Measurements from ENCODE around the gene ST8SIA6. TPM values are rescaled to one million over a fixed set of nuclear protein-coding genes. Genes with fewer than 3 reads are reported as not detected.
"Not testable (repeated sequence)": the region's sequence is repeated elsewhere in the genome, so short reads cannot be mapped to it uniquely, and the experiment has no call there.

The ST8SIA6 gene
- polyA plus RNA-seq, 2 donors, result 0.13 to 0.61 TPM

- Histone ChIP-seq H3K4me1 (ENCODE audit: control insufficient read depth in 2 of 2, insufficient read depth in 2 of 2, low read length in 1 of 2) (peaks cover 0 to 8% of the 10 kb centered on the region in 2 donors), H3K27me3 (ENCODE audit: control insufficient read depth in 1 of 2, insufficient read depth in 2 of 2, low read length in 2 of 2) (peaks cover 0 to 2% of the 10 kb centered on the region in 2 donors), H3K4me3 (ENCODE audit: low read depth in 1 of 2, low read length in 2 of 2) (no peak overlapping the region), H3K9me3 (ENCODE audit: control insufficient read depth in 2 of 2, insufficient read depth in 1 of 2, low read depth in 1 of 2, low read length in 1 of 2) (peaks cover 0 to 5% of the 10 kb centered on the region in 2 donors), H3K27ac (ENCODE audit: low read depth in 2 of 2, low read length in 1 of 2) (peak overlapping the region in 1 of 2 donors; percentile 21), H3K36me3 (ENCODE audit: control insufficient read depth in 2 of 2, insufficient read depth in 2 of 2, low read length in 1 of 2) (no peaks in the 10 kb centered on the region)
- 59 to 66% methylated on average over 2 of the region's 2 CpGs for WGBS, 2 donors
Measured at GRCh38 chr10:17444388-17444714, 10.0 kb downstream of the ST8SIA6 start.

DNA sequence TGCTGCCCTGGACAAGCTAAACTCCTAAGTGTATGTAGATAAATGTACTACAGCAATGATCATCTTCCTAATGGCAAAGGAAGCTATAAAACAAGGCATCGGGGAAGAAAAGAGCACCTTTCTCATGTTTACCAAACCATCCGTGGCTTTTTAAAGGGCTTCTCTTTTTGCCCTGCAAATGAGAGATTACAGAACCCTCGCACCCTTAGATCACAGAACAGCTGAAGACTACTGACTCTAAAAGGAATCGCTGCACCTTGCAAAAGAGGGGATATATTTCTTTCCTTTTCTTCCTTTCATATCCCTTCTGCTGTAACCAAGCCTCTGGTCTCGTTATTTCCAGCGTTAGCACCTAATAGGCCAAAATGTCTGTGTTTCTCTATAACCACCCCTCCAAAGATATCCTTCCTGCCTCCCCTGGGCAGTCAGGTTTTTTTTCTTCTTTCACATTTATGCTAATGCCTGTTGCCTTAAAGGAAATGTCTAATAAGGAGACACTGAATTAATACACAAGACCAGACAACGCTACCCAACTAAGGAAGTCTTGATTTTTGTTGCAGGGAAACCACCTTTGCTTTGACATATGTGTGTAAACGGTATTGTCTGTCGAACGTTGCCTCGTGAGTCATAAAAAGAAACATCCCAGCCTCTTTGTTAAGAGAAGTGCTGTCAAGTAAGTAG lies 10.5 kb downstream of the ST8SIA6 start:
- H3K4me3 ChIP-seq (ENCODE audit: low read depth in 1 of 2, low read length in 2 of 2), result no peak overlapping the region
- no peaks in the 10 kb centered on the region for H3K36me3 ChIP-seq (ENCODE audit: control insufficient read depth in 2 of 2, insufficient read depth in 2 of 2, low read length in 1 of 2)
- peaks cover 0 to 2% of the 10 kb centered on the region in 2 donors for H3K27me3 ChIP-seq (ENCODE audit: control insufficient read depth in 1 of 2, insufficient read depth in 2 of 2, low read length in 2 of 2)
- H3K4me1 ChIP-seq (ENCODE audit: control insufficient read depth in 2 of 2, insufficient read depth in 2 of 2, low read length in 1 of 2), result peaks cover 0 to 8% of the 10 kb centered on the region in 2 donors
- peaks cover 0 to 5% of the 10 kb centered on the region in 2 donors for H3K9me3 ChIP-seq (ENCODE audit: control insufficient read depth in 2 of 2, insufficient read depth in 1 of 2, low read depth in 1 of 2, low read length in 1 of 2)
- 37 to 45% methylated on average over 11 of the region's 11 CpGs for whole genome bisulfite sequencing, 2 donors
- H3K27ac ChIP-seq (ENCODE audit: low read depth in 2 of 2, low read length in 1 of 2), result no peak overlapping the region

DNA sequence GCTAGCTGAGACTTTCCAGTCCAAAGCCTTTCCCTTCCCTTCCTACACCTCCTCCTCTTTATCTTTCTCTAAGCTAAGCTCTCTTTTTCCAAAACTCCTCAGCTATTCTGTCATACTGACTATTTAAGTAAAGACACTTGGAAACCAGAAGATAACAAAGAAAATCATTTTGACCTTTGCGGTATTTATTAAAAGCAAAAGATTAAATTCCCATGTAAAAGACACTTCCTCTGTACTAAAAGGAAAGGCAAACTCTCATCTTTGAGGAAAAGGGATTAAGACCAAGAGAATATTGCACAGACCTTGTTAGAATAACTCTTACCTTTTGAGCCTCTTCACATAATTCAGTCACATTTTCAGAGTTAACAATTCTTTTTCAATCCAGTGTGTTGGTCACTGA lies 15.8 kb downstream of the ST8SIA6 start:
- 72 to 87% methylated on average over 1 of the region's 1 CpG for WGBS, 2 donors
- Histone ChIP-seq H3K36me3 (ENCODE audit: control insufficient read depth in 2 of 2, insufficient read depth in 2 of 2, low read length in 1 of 2) (no peaks in the 10 kb centered on the region), H3K4me1 (ENCODE audit: control insufficient read depth in 2 of 2, insufficient read depth in 2 of 2, low read length in 1 of 2) (no peaks in the 10 kb centered on the region), H3K27me3 (ENCODE audit: control insufficient read depth in 1 of 2, insufficient read depth in 2 of 2, low read length in 2 of 2) (peaks cover 0 to 2% of the 10 kb centered on the region in 2 donors), H3K4me3 (ENCODE audit: low read depth in 1 of 2, low read length in 2 of 2) (no peak overlapping the region), H3K27ac (ENCODE audit: low read depth in 2 of 2, low read length in 1 of 2) (no peak overlapping the region), H3K9me3 (ENCODE audit: control insufficient read depth in 2 of 2, insufficient read depth in 1 of 2, low read depth in 1 of 2, low read length in 1 of 2) (no peaks in the 10 kb centered on the region)

GRCh38 chr10:17436578-17436977 lies 17.8 kb downstream of the ST8SIA6 start:
- not testable (repeated sequence) for H3K4me3 ChIP-seq (ENCODE audit: low read depth in 1 of 2, low read length in 2 of 2); H3K36me3 ChIP-seq (ENCODE audit: control insufficient read depth in 2 of 2, insufficient read depth in 2 of 2, low read length in 1 of 2); H3K27ac ChIP-seq (ENCODE audit: low read depth in 2 of 2, low read length in 1 of 2); H3K4me1 ChIP-seq (ENCODE audit: control insufficient read depth in 2 of 2, insufficient read depth in 2 of 2, low read length in 1 of 2); H3K9me3 ChIP-seq (ENCODE audit: control insufficient read depth in 2 of 2, insufficient read depth in 1 of 2, low read depth in 1 of 2, low read length in 1 of 2); H3K27me3 ChIP-seq (ENCODE audit: control insufficient read depth in 1 of 2, insufficient read depth in 2 of 2, low read length in 2 of 2)
- WGBS, 2 donors, result 86 to 89% methylated on average over 2 of the region's 2 CpGs

DNA sequence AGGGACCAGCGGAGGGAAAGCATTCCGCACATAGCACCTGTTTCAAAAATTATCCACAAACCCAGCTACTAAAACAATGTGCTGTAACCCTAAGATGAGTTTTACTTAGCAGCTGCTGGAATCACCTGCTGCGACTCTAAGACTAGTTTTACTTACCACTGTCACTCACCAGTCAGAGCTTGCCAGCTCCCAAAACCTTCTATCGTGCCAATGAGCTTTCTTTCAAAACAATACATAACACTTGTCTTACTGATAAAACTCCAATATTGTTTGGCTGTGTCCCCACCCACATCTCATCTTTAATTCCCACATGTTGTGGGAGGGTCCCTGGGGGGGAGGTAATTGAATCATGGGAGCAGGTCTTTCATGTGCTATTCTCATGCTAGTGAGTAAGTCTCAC lies 18.4 kb downstream of the ST8SIA6 start:
- Histone ChIP-seq H3K27ac (ENCODE audit: low read depth in 2 of 2, low read length in 1 of 2) (no peak overlapping the region), H3K27me3 (ENCODE audit: control insufficient read depth in 1 of 2, insufficient read depth in 2 of 2, low read length in 2 of 2) (no peaks in the 10 kb centered on the region), H3K4me3 (ENCODE audit: low read depth in 1 of 2, low read length in 2 of 2) (no peak overlapping the region), H3K36me3 (ENCODE audit: control insufficient read depth in 2 of 2, insufficient read depth in 2 of 2, low read length in 1 of 2) (no peaks in the 10 kb centered on the region), H3K4me1 (ENCODE audit: control insufficient read depth in 2 of 2, insufficient read depth in 2 of 2, low read length in 1 of 2) (no peaks in the 10 kb centered on the region), H3K9me3 (ENCODE audit: control insufficient read depth in 2 of 2, insufficient read depth in 1 of 2, low read depth in 1 of 2, low read length in 1 of 2) (no peaks in the 10 kb centered on the region)
- WGBS, 2 donors, result 87 to 90% methylated on average over 4 of the region's 4 CpGs

- H3K9me3 ChIP-seq (ENCODE audit: control insufficient read depth in 2 of 2, insufficient read depth in 1 of 2, low read depth in 1 of 2, low read length in 1 of 2), result no peaks in the 10 kb centered on the region
Measured at GRCh38 chr10:17435187-17435586, 19.2 kb downstream of the ST8SIA6 start.

DNA sequence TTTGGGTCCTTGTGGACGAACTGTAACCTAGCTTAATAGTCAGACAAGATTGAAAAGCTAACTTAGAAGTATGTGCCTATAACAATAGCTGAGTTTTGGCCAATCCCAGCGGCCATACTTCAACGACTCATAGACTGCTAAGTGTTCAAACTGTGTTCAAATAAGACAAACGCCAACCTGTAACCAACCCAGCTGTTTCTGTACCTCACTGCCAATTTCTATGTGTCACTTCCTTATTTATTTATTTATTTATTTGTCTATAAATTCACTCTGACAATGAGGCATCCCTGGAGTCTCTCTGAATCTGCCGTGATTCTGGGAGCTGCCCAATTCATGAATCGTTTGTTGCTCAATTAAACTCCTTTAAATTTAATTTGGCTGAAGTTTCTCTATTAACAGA lies 21.7 kb downstream of the ST8SIA6 start:
- H3K27ac ChIP-seq (ENCODE audit: low read depth in 2 of 2, low read length in 1 of 2), result no peak overlapping the region

More at GRCh38 chr10:17435187-17435586, 19.2 kb downstream of the ST8SIA6 start:
- Histone ChIP-seq H3K27me3 (ENCODE audit: control insufficient read depth in 1 of 2, insufficient read depth in 2 of 2, low read length in 2 of 2) (no peaks in the 10 kb centered on the region), H3K4me3 (ENCODE audit: low read depth in 1 of 2, low read length in 2 of 2) (no peak overlapping the region), H3K36me3 (ENCODE audit: control insufficient read depth in 2 of 2, insufficient read depth in 2 of 2, low read length in 1 of 2) (no peaks in the 10 kb centered on the region), H3K27ac (ENCODE audit: low read depth in 2 of 2, low read length in 1 of 2) (no peak overlapping the region), H3K4me1 (ENCODE audit: control insufficient read depth in 2 of 2, insufficient read depth in 2 of 2, low read length in 1 of 2) (no peaks in the 10 kb centered on the region)

DNA sequence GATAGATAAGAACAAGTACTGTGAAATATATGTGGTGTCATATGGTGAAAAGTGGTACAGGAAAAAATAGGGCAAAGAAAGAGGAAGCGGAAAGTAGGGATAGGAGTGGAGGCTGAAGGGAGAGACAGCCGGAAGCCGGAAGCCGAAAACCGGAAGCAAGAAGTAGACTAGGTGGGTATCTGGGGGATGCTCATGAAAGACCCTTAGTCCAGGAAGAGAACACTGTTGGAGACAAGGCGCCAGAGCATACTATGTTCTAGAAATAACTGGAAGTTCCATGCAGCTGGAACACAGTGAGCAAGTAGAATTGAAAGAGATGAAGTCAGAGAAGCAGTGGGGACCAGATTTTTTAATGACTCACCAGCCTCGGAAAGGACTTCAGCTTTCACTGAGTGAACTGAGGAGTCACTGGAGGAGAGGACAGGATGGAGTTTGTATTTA lies 22.5 kb downstream of the ST8SIA6 start:
- H3K4me1 ChIP-seq (ENCODE audit: control insufficient read depth in 2 of 2, insufficient read depth in 2 of 2, low read length in 1 of 2), result no peaks in the 10 kb centered on the region
- no peak overlapping the region for H3K27ac ChIP-seq (ENCODE audit: low read depth in 2 of 2, low read length in 1 of 2)
- H3K27me3 ChIP-seq (ENCODE audit: control insufficient read depth in 1 of 2, insufficient read depth in 2 of 2, low read length in 2 of 2), result no peaks in the 10 kb centered on the region
- WGBS, 2 donors, result 69 to 72% methylated on average over 7 of the region's 7 CpGs
- H3K4me3 ChIP-seq (ENCODE audit: low read depth in 1 of 2, low read length in 2 of 2), result no peak overlapping the region
- H3K36me3 ChIP-seq (ENCODE audit: control insufficient read depth in 2 of 2, insufficient read depth in 2 of 2, low read length in 1 of 2), result no peaks in the 10 kb centered on the region
- H3K9me3 ChIP-seq (ENCODE audit: control insufficient read depth in 2 of 2, insufficient read depth in 1 of 2, low read depth in 1 of 2, low read length in 1 of 2), result no peaks in the 10 kb centered on the region

More for the DNA sequence above, 21.7 kb downstream of the ST8SIA6 start:
- Histone ChIP-seq H3K9me3 (ENCODE audit: control insufficient read depth in 2 of 2, insufficient read depth in 1 of 2, low read depth in 1 of 2, low read length in 1 of 2) (no peaks in the 10 kb centered on the region), H3K27me3 (ENCODE audit: control insufficient read depth in 1 of 2, insufficient read depth in 2 of 2, low read length in 2 of 2) (no peaks in the 10 kb centered on the region), H3K4me1 (ENCODE audit: control insufficient read depth in 2 of 2, insufficient read depth in 2 of 2, low read length in 1 of 2) (no peaks in the 10 kb centered on the region), H3K4me3 (ENCODE audit: low read depth in 1 of 2, low read length in 2 of 2) (no peak overlapping the region), H3K36me3 (ENCODE audit: control insufficient read depth in 2 of 2, insufficient read depth in 2 of 2, low read length in 1 of 2) (no peaks in the 10 kb centered on the region)
- WGBS, 2 donors, result 49 to 67% methylated on average over 6 of the region's 6 CpGs

GRCh38 chr10:17430647-17431355 lies 23.6 kb downstream of the ST8SIA6 start:
- Histone ChIP-seq H3K9me3 (ENCODE audit: control insufficient read depth in 2 of 2, insufficient read depth in 1 of 2, low read depth in 1 of 2, low read length in 1 of 2) (no peaks in the 10 kb centered on the region), H3K36me3 (ENCODE audit: control insufficient read depth in 2 of 2, insufficient read depth in 2 of 2, low read length in 1 of 2) (no peaks in the 10 kb centered on the region), H3K27ac (ENCODE audit: low read depth in 2 of 2, low read length in 1 of 2) (no peak overlapping the region), H3K4me1 (ENCODE audit: control insufficient read depth in 2 of 2, insufficient read depth in 2 of 2, low read length in 1 of 2) (no peaks in the 10 kb centered on the region), H3K27me3 (ENCODE audit: control insufficient read depth in 1 of 2, insufficient read depth in 2 of 2, low read length in 2 of 2) (no peaks in the 10 kb centered on the region), H3K4me3 (ENCODE audit: low read depth in 1 of 2, low read length in 2 of 2) (no peak overlapping the region)
- 17 to 18% methylated on average over 7 of the region's 7 CpGs for WGBS, 2 donors

- Histone ChIP-seq H3K27ac (ENCODE audit: low read depth in 2 of 2, low read length in 1 of 2) (no peak overlapping the region), H3K9me3 (ENCODE audit: control insufficient read depth in 2 of 2, insufficient read depth in 1 of 2, low read depth in 1 of 2, low read length in 1 of 2) (no peaks in the 10 kb centered on the region), H3K4me3 (ENCODE audit: low read depth in 1 of 2, low read length in 2 of 2) (no peak overlapping the region), H3K36me3 (ENCODE audit: control insufficient read depth in 2 of 2, insufficient read depth in 2 of 2, low read length in 1 of 2) (no peaks in the 10 kb centered on the region), H3K4me1 (ENCODE audit: control insufficient read depth in 2 of 2, insufficient read depth in 2 of 2, low read length in 1 of 2) (no peaks in the 10 kb centered on the region), H3K27me3 (ENCODE audit: control insufficient read depth in 1 of 2, insufficient read depth in 2 of 2, low read length in 2 of 2) (no peaks in the 10 kb centered on the region)
- 93 to 94% methylated on average over 6 of the region's 6 CpGs for WGBS, 2 donors
Measured at GRCh38 chr10:17429490-17429889, 24.9 kb downstream of the ST8SIA6 start.
